IMR-90 (cell line): ENCODE measurements around the gene SLC6A7. TPM values are rescaled to one million over a fixed set of nuclear protein-coding genes. Genes with fewer than 3 reads are reported as not detected.
A peak's percentile ranks its signal among the peaks of the same experiment; 100 is the strongest.

Experiments used
- ATAC-seq: fragments of 200-7000 bp; cut with Tn5 transposase; 2 replicates; pipeline ENCODE4 v1.9.1; 2020; ENCODE audit warnings: low read depth, mild to moderate bottlenecking, moderate library complexity
- BruUV-seq: library from RNA; stranded (reverse); fragments of 400-500 nt; replicated peaks from 2 replicates; lab custom pipeline; 2021; lab: Mats Ljungman, UMichigan
- CTCF ChIA-PET: fragments of 300-600 bp; formaldehyde crosslinking; extraction: SDS; loops from one replicate; lab custom pipeline; 2021; ENCODE audit warnings: antibody characterized with exemption; lab: Yijun Ruan, JAX
- POLR2A ChIA-PET: fragments of 300-600 bp; sonication (Branson Sonifier 250); formaldehyde crosslinking; loops from one replicate; lab custom pipeline; 2022; ENCODE audit warnings: antibody characterized with exemption; ENCODE audit not compliant: unreplicated experiment; lab: Charles Lee
- DNase-seq: peaks from one replicate; pipeline ENCODE4 v3.0.0; 2013
- H2AFZ ChIP-seq: replicated peaks from 2 replicates; pipeline ENCODE3; 2013; ENCODE audit warnings: low read length, mild to moderate bottlenecking; ENCODE audit not compliant: poor library complexity
- H2AK5ac ChIP-seq: 2 replicates; pipeline ENCODE4 v1.6.1; 2013; ENCODE audit warnings: low read depth, low read length, inconsistent platforms
- H2AK9ac ChIP-seq: replicated peaks from 2 replicates; pipeline ENCODE3; 2013; ENCODE audit warnings: mild to moderate bottlenecking, low read depth, low read length, moderate library complexity; ENCODE audit not compliant: poor library complexity
- H2BK120ac ChIP-seq: 2 replicates; pipeline ENCODE4 v1.6.1; 2013; ENCODE audit warnings: low read depth, low read length, inconsistent platforms
- H2BK15ac ChIP-seq: 3 replicates; pipeline ENCODE4 v1.6.1; 2013; ENCODE audit warnings: low read depth, low read length, inconsistent platforms
- H2BK20ac ChIP-seq: 2 replicates; pipeline ENCODE4 v1.6.1; 2013; ENCODE audit warnings: low read depth, mild to moderate bottlenecking, inconsistent platforms, low read length, moderate library complexity
- H2BK5ac ChIP-seq: 2 replicates; pipeline ENCODE4 v1.6.1; 2013; ENCODE audit warnings: mild to moderate bottlenecking, low read depth, low read length, inconsistent platforms; ENCODE audit not compliant: poor library complexity, severe bottlenecking
- H3K14ac ChIP-seq: replicated peaks from 2 replicates; pipeline ENCODE4 v1.6.1; 2013; ENCODE audit warnings: low read depth, low read length, inconsistent platforms
- H3K18ac ChIP-seq: 2 replicates; pipeline ENCODE4 v1.6.1; 2013; ENCODE audit warnings: low read depth, low read length, control low read depth
- H3K23ac ChIP-seq: 2 replicates; pipeline ENCODE4 v1.6.1; 2013; ENCODE audit warnings: low read depth, low read length, inconsistent platforms
- H3K27ac ChIP-seq: 2 replicates; pipeline ENCODE4 v1.5.1; 2013; ENCODE audit warnings: mild to moderate bottlenecking, control low read depth, low read length; ENCODE audit not compliant: insufficient read depth
- H3K27me3 ChIP-seq: 2 replicates; pipeline ENCODE4 v1.6.1; 2013; ENCODE audit warnings: low read length; ENCODE audit not compliant: control insufficient read depth, insufficient read depth
- H3K36me3 ChIP-seq: 2 replicates; pipeline ENCODE4 v1.6.1; 2013; ENCODE audit warnings: low read length, mixed read lengths; ENCODE audit not compliant: control insufficient read depth, insufficient read depth
- H3K4ac ChIP-seq: 2 replicates; pipeline ENCODE4 v1.6.1; 2013; ENCODE audit warnings: low read depth, low read length, inconsistent platforms
- H3K4me1 ChIP-seq: 2 replicates; pipeline ENCODE4 v1.6.1; 2013; ENCODE audit warnings: low read length, mixed read lengths; ENCODE audit not compliant: control insufficient read depth, insufficient read depth
- H3K4me2 ChIP-seq: 2 replicates; pipeline ENCODE4 v1.6.1; 2013; ENCODE audit warnings: low read depth, mild to moderate bottlenecking, control low read depth, low read length, moderate library complexity
- H3K4me3 ChIP-seq: 2 replicates; pipeline ENCODE4 v1.5.1; 2013; ENCODE audit warnings: low read depth, mild to moderate bottlenecking, control low read depth, low read length, moderate library complexity; ENCODE audit not compliant: insufficient read depth
- H3K56ac ChIP-seq: 2 replicates; pipeline ENCODE4 v1.6.1; 2013; ENCODE audit warnings: low read length, inconsistent platforms; ENCODE audit not compliant: insufficient read depth; ENCODE audit errors: extremely low read depth
- H3K79me1 ChIP-seq, 2 experiments: 2 replicates each; pipeline ENCODE4 v1.6.1; 2013; ENCODE audit warnings: low read length in 2 of 2, inconsistent platforms in 1 of 2, low read depth in 1 of 2
- H3K9ac ChIP-seq: 2 replicates; pipeline ENCODE4 v1.6.1; 2013; ENCODE audit warnings: low read depth, low read length, control low read depth
- H3K9me1 ChIP-seq: 2 replicates; pipeline ENCODE4 v1.6.1; 2013; ENCODE audit warnings: low read length, inconsistent platforms; ENCODE audit not compliant: insufficient read depth
- H3K9me3 ChIP-seq: 2 replicates; pipeline ENCODE4 v1.6.1; 2013; ENCODE audit warnings: low read length; ENCODE audit not compliant: control insufficient read depth, insufficient read depth
- H4K20me1 ChIP-seq: 2 replicates; pipeline ENCODE4 v1.6.1; 2013; ENCODE audit warnings: low read length, inconsistent platforms; ENCODE audit not compliant: insufficient read depth
- H4K5ac ChIP-seq: 2 replicates; pipeline ENCODE4 v1.6.1; 2013; ENCODE audit warnings: mild to moderate bottlenecking, low read depth, low read length, control low read depth
- H4K8ac ChIP-seq, 2 experiments: 2 replicates each; pipeline ENCODE4 v1.6.1; 2013; ENCODE audit warnings: low read depth in 2 of 2, low read length in 2 of 2, control low read depth in 1 of 2, inconsistent platforms in 1 of 2
- H4K91ac ChIP-seq: 2 replicates; pipeline ENCODE4 v1.6.1; 2013; ENCODE audit warnings: low read depth, low read length, inconsistent platforms; ENCODE audit not compliant: insufficient read depth
- BHLHE40 ChIP-seq: fragments of 150-350 bp; IDR thresholded peaks from 2 replicates; pipeline ENCODE4 v1.6.1; 2016; ENCODE audit warnings: mild to moderate bottlenecking, low read depth, low read length
- CEBPB ChIP-seq: IDR thresholded peaks from 2 replicates; pipeline ENCODE4 v1.6.1; 2012; ENCODE audit warnings: low read depth, low read length, improper control_type of control experiment
- CHD1 ChIP-seq: IDR thresholded peaks from 2 replicates; pipeline ENCODE4 v1.6.1; 2012; ENCODE audit warnings: low read depth, low read length, improper control_type of control experiment
- CTCF ChIP-seq: conservative IDR thresholded peaks from 2 replicates; pipeline ENCODE4 v1.5.1; 2012; ENCODE audit warnings: mild to moderate bottlenecking, low read depth, low read length, improper control_type of control experiment
- ELK1 ChIP-seq: fragments of 150-350 bp; IDR thresholded peaks from 2 replicates; pipeline ENCODE4 v1.6.1; 2016; ENCODE audit warnings: low read depth, mild to moderate bottlenecking, low read length, moderate library complexity, borderline replicate concordance
- FOS ChIP-seq: fragments of 150-350 bp; IDR thresholded peaks from 2 replicates; pipeline ENCODE4 v1.6.1; 2016; ENCODE audit warnings: low read depth, low read length
- MAZ ChIP-seq: IDR thresholded peaks from 2 replicates; pipeline ENCODE4 v1.6.1; 2012; ENCODE audit warnings: low read depth, mild to moderate bottlenecking, low read length, improper control_type of control experiment, moderate library complexity, borderline replicate concordance
- MXI1 ChIP-seq: IDR thresholded peaks from 2 replicates; pipeline ENCODE4 v1.6.1; 2012; ENCODE audit warnings: low read depth, mild to moderate bottlenecking, low read length, moderate library complexity, borderline replicate concordance
- NFE2L2 ChIP-seq: fragments of 150-350 bp; IDR thresholded peaks from 2 replicates; pipeline ENCODE4 v1.6.1; 2016; ENCODE audit warnings: low read depth, mild to moderate bottlenecking, low read length
- POLR2A ChIP-seq: IDR thresholded peaks from 2 replicates; pipeline ENCODE4 v1.6.1; 2012; ENCODE audit warnings: mild to moderate bottlenecking, low read depth, low read length
- RCOR1 ChIP-seq: IDR thresholded peaks from 2 replicates; pipeline ENCODE4 v1.6.1; 2012; ENCODE audit warnings: mild to moderate bottlenecking, low read length, improper control_type of control experiment; ENCODE audit not compliant: insufficient replicate concordance
- RFX5 ChIP-seq: IDR thresholded peaks from 2 replicates; pipeline ENCODE4 v1.8.0; 2012; ENCODE audit warnings: low read depth, mild to moderate bottlenecking, low read length, moderate library complexity
- SMC3 ChIP-seq: fragments of 150-350 bp; IDR thresholded peaks from 2 replicates; pipeline ENCODE4 v1.6.1; 2016; ENCODE audit warnings: low read depth, mild to moderate bottlenecking, antibody characterized with exemption, low read length, moderate library complexity
- USF2 ChIP-seq: fragments of 150-350 bp; IDR thresholded peaks from 2 replicates; pipeline ENCODE4 v1.6.1; 2017; ENCODE audit warnings: mild to moderate bottlenecking, antibody characterized with exemption, low read length, low read depth
- WGBS, 2 experiments: methylation state at CpG; one replicate each; pipeline versions ENCODE4 v1.1.5 to v1.1.7; 2013; ENCODE audit warnings: missing lambda C conversion rate in 2 of 2; ENCODE audit not compliant: insufficient read length in 1 of 2; ENCODE audit errors: extremely low coverage in 2 of 2; 5-methylcytosine and 5-hydroxymethylcytosine counted together
- dilution Hi-C: fragments of 300-500 bp; cut with HindIII; formaldehyde crosslinking; loops from one replicate; pipeline ENCODE4 v1.14.3; 2018; ENCODE audit warnings: low sequenced_read_pairs; ENCODE audit not compliant: unreplicated experiment
- in situ Hi-C: fragments of 300-500 bp; cut with MboI; formaldehyde crosslinking; loops from 3 replicates; pipeline ENCODE4 v1.14.3; 2019; ENCODE audit warnings: low sequenced_read_pairs, inconsistent platforms, mixed read lengths
- intact Hi-C: fragments of 100-400 bp; cut with micrococcal nuclease; formaldehyde crosslinking; loops from 2 replicates; pipeline ENCODE4 v1.10.0; 2022
- polyA plus RNA-seq, 3 experiments: library from polyadenylated mRNA; depleted of rRNA; stranded (reverse); fragments of >200 nt; gene quantifications; 2 replicates each; pipeline ENCODE4 v1.2.3, GENCODE V29; 2012; ENCODE audit warnings: low replicate concordance in 1 of 3
- total RNA-seq: library from RNA; depleted of rRNA; stranded (reverse); fragments of >200 nt; gene quantifications from 2 replicates; pipeline ENCODE4 v1.2.3, GENCODE V29; 2012

The SLC6A7 gene
- total and polyA plus RNA-seq, 2 of the 4 experiments (the other 2 are of a cell fraction), result under 0.01 TPM; not detected in 1

GRCh38 chr5:150146862-150147601, 42.8 kb upstream of the SLC6A7 start:
- TF ChIP-seq MXI1 (no peak), CTCF (no peak), ELK1 (no peak), FOS (no peak), MAZ (no peak; the same call in 1 of the 2 replicates), USF2 (no peak), CEBPB (no peak), NFE2L2 (no peak), RCOR1 (no peak), CHD1 (no peak), RFX5 (no peak), BHLHE40 (no peak), POLR2A (no peak), SMC3 (no peak)
- intact Hi-C loops (no loop called here), dilution Hi-C loops (no loop called here), in situ Hi-C loops (no loop called here)
- Histone ChIP-seq H3K36me3 (peaks cover 46% of the 10 kb centered on the region), H3K4me1 (peaks cover 52% of the 10 kb centered on the region), H2AK5ac (peak overlapping the region; percentile 38; the same call in 1 of the 2 replicates), H2BK5ac (peak overlapping the region; percentile 42), H3K4me3 (no peak overlapping the region), H3K14ac (no peak overlapping the region; the same call in 1 of the 2 replicates), H3K23ac (0 out of 2 replicates have a peak overlapping the region, but pooled peaks have one; percentile 88), H3K27ac (peak overlapping the region; percentile 29), H3K4me2 (no peak overlapping the region), H4K8ac (peak overlapping the region in 1 of 2 experiments; percentile 52; a peak in 1 of 4 replicates), H2BK15ac (no peak overlapping the region), H3K9me3 (no peaks in the 10 kb centered on the region), H2BK120ac (no peak overlapping the region), H3K79me1 (peaks cover 6 to 78% of the 10 kb centered on the region in 2 experiments), H2AFZ (no peak overlapping the region), H2BK20ac (no peak overlapping the region), H3K56ac (no peak overlapping the region), H4K20me1 (peaks cover 33% of the 10 kb centered on the region; the same call in 1 of the 2 replicates), H3K9ac (no peak overlapping the region), H3K18ac (no peak overlapping the region), H3K27me3 (no peaks in the 10 kb centered on the region), H2AK9ac (no peak overlapping the region), H4K91ac (no peak overlapping the region; the same call in 1 of the 2 replicates), H3K4ac (peak overlapping the region; percentile 100; the same call in 1 of the 2 replicates), H3K9me1 (peaks cover 33% of the 10 kb centered on the region), H4K5ac (no peak overlapping the region)
- ATAC-seq (no peak), DNase-seq (no peak)
- no TSS peak for BruUV-seq
- ChIA-PET CTCF (no interaction called here), POLR2A (no interaction called here)
- WGBS, 2 experiments, result 90% methylated on average over 6 of the region's 14 CpGs; no CpG with 5 or more reads in 1 of the 2 experiments
